Stomach smooth muscle (tissue), 2 donors: ENCODE results near the gene USF3.

Experiments used
- H3K27ac ChIP-seq: one replicate; pipeline ENCODE4 v1.7.0; 2013; ENCODE audit warnings: mild to moderate bottlenecking, low read length, inconsistent platforms
- H3K27me3 ChIP-seq, 2 donors: one replicate each; pipeline ENCODE4 v1.7.0; 2013; ENCODE audit warnings: low read length in 2 of 2; ENCODE audit not compliant: insufficient read depth in 2 of 2, control insufficient read depth in 1 of 2
- H3K36me3 ChIP-seq, 2 donors: one replicate each; pipeline ENCODE4 v1.7.0; 2013; ENCODE audit warnings: low read length in 2 of 2; ENCODE audit not compliant: control insufficient read depth in 2 of 2, insufficient read depth in 2 of 2
- H3K4me1 ChIP-seq: one replicate; pipeline ENCODE4 v1.7.0; 2013; ENCODE audit warnings: low read length; ENCODE audit not compliant: control insufficient read depth, insufficient read depth
- H3K4me3 ChIP-seq, 2 donors: one replicate each; pipeline ENCODE4 v1.7.0; 2013; ENCODE audit warnings: low read length in 2 of 2
- H3K9ac ChIP-seq, 2 donors: one replicate each; pipeline ENCODE4 v1.7.0; 2013; ENCODE audit warnings: low read length in 2 of 2, mild to moderate bottlenecking in 1 of 2
- H3K9me3 ChIP-seq, 2 donors: one replicate each; pipeline ENCODE4 v1.7.0; 2013; ENCODE audit warnings: low read length in 2 of 2; ENCODE audit not compliant: control insufficient read depth in 2 of 2
- donor health status: healthy.
- donor health status: Pancreatic carcinoma.

Gene USF3, protein sequence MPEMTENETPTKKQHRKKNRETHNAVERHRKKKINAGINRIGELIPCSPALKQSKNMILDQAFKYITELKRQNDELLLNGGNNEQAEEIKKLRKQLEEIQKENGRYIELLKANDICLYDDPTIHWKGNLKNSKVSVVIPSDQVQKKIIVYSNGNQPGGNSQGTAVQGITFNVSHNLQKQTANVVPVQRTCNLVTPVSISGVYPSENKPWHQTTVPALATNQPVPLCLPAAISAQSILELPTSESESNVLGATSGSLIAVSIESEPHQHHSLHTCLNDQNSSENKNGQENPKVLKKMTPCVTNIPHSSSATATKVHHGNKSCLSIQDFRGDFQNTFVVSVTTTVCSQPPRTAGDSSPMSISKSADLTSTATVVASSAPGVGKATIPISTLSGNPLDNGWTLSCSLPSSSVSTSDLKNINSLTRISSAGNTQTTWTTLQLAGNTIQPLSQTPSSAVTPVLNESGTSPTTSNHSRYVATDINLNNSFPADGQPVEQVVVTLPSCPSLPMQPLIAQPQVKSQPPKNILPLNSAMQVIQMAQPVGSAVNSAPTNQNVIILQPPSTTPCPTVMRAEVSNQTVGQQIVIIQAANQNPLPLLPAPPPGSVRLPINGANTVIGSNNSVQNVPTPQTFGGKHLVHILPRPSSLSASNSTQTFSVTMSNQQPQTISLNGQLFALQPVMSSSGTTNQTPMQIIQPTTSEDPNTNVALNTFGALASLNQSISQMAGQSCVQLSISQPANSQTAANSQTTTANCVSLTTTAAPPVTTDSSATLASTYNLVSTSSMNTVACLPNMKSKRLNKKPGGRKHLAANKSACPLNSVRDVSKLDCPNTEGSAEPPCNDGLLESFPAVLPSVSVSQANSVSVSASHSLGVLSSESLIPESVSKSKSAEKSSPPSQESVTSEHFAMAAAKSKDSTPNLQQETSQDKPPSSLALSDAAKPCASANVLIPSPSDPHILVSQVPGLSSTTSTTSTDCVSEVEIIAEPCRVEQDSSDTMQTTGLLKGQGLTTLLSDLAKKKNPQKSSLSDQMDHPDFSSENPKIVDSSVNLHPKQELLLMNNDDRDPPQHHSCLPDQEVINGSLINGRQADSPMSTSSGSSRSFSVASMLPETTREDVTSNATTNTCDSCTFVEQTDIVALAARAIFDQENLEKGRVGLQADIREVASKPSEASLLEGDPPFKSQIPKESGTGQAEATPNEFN (N-terminal part only)

DNA sequence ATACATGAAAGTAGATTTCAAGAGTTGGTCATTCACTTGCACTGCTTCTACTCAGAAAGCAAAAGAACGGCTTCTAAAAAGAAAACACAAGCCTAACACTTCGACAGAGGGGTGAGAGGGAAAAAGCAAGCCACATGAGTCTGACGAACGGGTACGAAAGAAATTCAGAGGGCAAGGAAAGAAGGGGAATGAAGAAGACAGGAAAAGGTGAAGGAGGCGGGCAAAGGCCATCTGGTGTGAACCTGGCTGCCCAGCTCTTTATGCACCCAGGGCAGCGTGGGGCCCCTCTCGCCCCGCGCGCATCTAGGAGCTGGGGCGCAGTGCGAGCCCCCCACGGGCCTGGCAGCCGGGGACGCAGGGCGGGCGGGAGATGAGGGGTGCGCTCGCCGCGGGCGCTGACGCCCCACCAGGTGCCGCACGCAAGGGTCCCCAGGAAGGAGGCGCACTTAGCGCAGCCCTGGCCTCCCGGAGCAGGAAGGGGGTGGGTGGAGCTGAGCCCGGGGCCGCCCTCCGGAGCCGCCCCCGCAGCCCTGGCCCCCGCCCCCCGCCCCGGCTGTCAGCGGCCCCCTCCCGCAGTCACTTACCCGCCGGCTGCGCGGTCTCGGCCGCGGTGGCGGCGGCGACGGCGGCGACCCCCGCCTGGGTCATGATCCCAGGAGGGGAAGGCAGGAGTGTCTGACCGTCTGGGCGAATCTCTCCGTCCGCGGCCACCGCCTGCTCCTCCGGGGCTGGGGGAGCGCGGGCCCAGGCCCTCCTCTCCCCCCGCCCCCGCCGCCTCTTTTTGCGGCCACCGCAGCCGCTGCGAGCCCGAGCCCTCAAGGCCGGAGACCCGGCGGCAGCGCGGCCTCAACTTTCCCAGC, at the start of gene USF3:
TSS of gene USF3 (minus strand) at position 857 of the 860 bp plus-strand sequence. CDS start 21,764 bp downstream, outside the sequence.
- Histone ChIP-seq H3K36me3 (no peaks in the 10 kb centered on the region), H3K9me3 (no peaks in the 10 kb centered on the region), H3K9ac (peak within 1 kb of the TSS; percentile 80 to 98), H3K4me3 (peak within 1 kb of the TSS; percentile 84 to 100), H3K27ac (peak within 1 kb of the TSS; percentile 76), H3K4me1 (peaks cover 9% of the 10 kb centered on the region), H3K27me3 (no peaks in the 10 kb centered on the region)

GRCh38 chr3:113745756-113746547, 49.5 kb upstream of the USF3 start, which contains the start of gene NAA50:
NAA50 (minus strand) TSS chr3:113746249; CDS start chr3:113745949, 300 bp downstream.
- H3K4me1 ChIP-seq: peaks cover 16% of the 10 kb centered on the region

GRCh38 chr3:113744941-113745755, 48.7 kb upstream of the USF3 start:
- H3K27ac ChIP-seq: peak overlapping the region; percentile 100
- peak overlapping the region; percentile 99 for H3K9ac ChIP-seq
- no peaks in the 10 kb centered on the region for H3K27me3 ChIP-seq
- H3K4me1 ChIP-seq: peaks cover 16% of the 10 kb centered on the region
- H3K36me3 ChIP-seq: no peaks in the 10 kb centered on the region
- peak overlapping the region; percentile 96 to 97 for H3K4me3 ChIP-seq
- H3K9me3 ChIP-seq: no peaks in the 10 kb centered on the region

More at GRCh38 chr3:113745756-113746547, 49.5 kb upstream of the USF3 start, which contains the start of gene NAA50:
- no peaks in the 10 kb centered on the region for H3K27me3 ChIP-seq
- H3K36me3 ChIP-seq: no peaks in the 10 kb centered on the region
- H3K27ac ChIP-seq: peak within 1 kb of the TSS; percentile 100
- no peaks in the 10 kb centered on the region for H3K9me3 ChIP-seq
- H3K9ac ChIP-seq: peak within 1 kb of the TSS; percentile 99
- H3K4me3 ChIP-seq: peak within 1 kb of the TSS; percentile 96 to 97

GRCh38 chr3:113743006-113743630, 46.7 kb upstream of the USF3 start:
- H3K9ac ChIP-seq: peak overlapping the region in 1 of 2 donors; percentile 3
- no peaks in the 10 kb centered on the region for H3K36me3 ChIP-seq
- H3K27ac ChIP-seq: no peak overlapping the region
- H3K4me3 ChIP-seq: no peak overlapping the region
- H3K27me3 ChIP-seq: no peaks in the 10 kb centered on the region
- H3K9me3 ChIP-seq: no peaks in the 10 kb centered on the region
- peaks cover 14% of the 10 kb centered on the region for H3K4me1 ChIP-seq

DNA sequence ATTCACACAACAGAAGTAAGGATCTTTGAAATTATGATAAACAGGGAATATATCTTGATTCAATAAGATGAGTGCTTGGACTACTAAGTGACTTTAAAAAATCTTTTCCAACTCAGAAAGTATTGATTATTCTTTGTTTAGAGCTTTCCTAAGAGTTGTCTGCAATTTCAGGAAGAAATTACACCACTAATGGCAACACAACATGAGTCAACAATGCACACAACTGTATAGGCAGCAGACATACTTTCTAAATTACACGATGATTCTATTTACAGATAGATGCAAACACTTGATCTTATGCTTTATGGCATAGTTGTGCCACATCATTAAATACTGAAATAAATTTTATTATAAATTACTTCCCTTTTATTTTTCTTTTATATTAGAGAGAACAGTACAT, 45.2 kb upstream of the USF3 start:
- Histone ChIP-seq H3K4me1 (peaks cover 6% of the 10 kb centered on the region), H3K27me3 (no peaks in the 10 kb centered on the region), H3K27ac (no peak overlapping the region), H3K36me3 (no peaks in the 10 kb centered on the region), H3K9me3 (no peaks in the 10 kb centered on the region), H3K4me3 (no peak overlapping the region), H3K9ac (no peak overlapping the region)

DNA sequence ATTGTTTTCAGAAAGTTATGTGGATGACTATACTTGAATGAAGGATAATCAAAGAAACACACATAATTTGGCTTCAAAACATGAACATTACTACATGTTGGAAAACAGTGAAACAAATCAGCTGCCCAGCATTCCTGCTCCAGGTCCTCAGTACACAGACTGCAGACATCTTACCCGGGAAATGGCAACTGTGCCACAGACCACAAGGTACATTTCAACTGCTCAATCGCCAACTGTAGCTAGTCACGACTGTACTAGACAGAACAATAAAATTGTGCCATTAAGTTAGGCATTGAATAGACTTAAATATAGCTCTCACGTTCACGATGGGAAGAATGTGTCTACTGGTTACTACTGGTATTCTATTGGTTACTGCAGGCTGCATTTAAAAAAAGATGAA, 44.6 kb upstream of the USF3 start:
- H3K27ac ChIP-seq: no peak overlapping the region
- H3K4me3 ChIP-seq: no peak overlapping the region
- no peaks in the 10 kb centered on the region for H3K36me3 ChIP-seq
- H3K4me1 ChIP-seq: peaks cover 9% of the 10 kb centered on the region
- no peaks in the 10 kb centered on the region for H3K27me3 ChIP-seq
- no peaks in the 10 kb centered on the region for H3K9me3 ChIP-seq
- no peak overlapping the region for H3K9ac ChIP-seq

GRCh38 chr3:113736548-113737089, 40.2 kb upstream of the USF3 start:
- H3K4me1 ChIP-seq: peaks cover 3% of the 10 kb centered on the region

DNA sequence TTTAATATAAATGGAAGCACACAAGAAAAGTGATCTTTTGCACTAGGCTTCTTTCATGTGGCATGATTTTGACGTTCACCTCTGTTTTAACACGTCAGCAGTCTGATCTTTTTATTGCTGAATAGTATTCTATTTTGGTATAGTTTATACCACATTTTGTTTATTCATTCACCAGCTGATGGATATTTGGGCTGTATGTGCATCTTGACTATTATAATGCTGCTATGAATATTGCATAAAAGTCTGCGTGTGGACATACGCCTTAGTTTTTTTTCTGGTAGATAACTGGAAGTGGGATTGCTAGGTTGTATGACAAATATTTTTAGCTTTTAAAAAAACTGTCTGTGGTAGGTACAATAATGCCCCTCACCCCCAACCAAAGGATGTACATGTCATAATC, 35.3 kb upstream of the USF3 start:
- no peak overlapping the region for H3K9ac ChIP-seq
- no peaks in the 10 kb centered on the region for H3K27me3 ChIP-seq
- H3K36me3 ChIP-seq: no peaks in the 10 kb centered on the region
- no peak overlapping the region for H3K4me3 ChIP-seq
- H3K27ac ChIP-seq: no peak overlapping the region
- H3K9me3 ChIP-seq: no peaks in the 10 kb centered on the region
- peaks cover 3% of the 10 kb centered on the region for H3K4me1 ChIP-seq

More at GRCh38 chr3:113736548-113737089, 40.2 kb upstream of the USF3 start:
- no peaks in the 10 kb centered on the region for H3K36me3 ChIP-seq
- H3K27me3 ChIP-seq: no peaks in the 10 kb centered on the region
- H3K4me3 ChIP-seq: peak overlapping the region in 1 of 2 donors; percentile 31
- no peaks in the 10 kb centered on the region for H3K9me3 ChIP-seq
- peak overlapping the region in 1 of 2 donors; percentile 38 for H3K9ac ChIP-seq
- H3K27ac ChIP-seq: no peak overlapping the region
